SK-N-SH (cell line): ENCODE results near the gene ZXDC. TPM values are rescaled to one million over a fixed set of nuclear protein-coding genes. Genes with fewer than 3 reads are reported as not detected.

ENCODE experiments used
- CTCF ChIA-PET: fragments of 300-600, 350-600 bp; formaldehyde crosslinking; extraction: SDS; loops from one replicate; lab custom pipeline; 2021; lab: Yijun Ruan, JAX
- POLR2A ChIA-PET: fragments of 350-600 bp; sonication (Branson Sonifier 250); formaldehyde crosslinking; extraction: SDS; loops from one replicate; lab custom pipeline; 2020; ENCODE audit warnings: antibody characterized with exemption, inconsistent platforms; lab: Yijun Ruan, JAX
- DNase-seq: peaks from one replicate; pipeline ENCODE4 v3.0.0; 2012
- H2AFZ ChIP-seq: fragments of 200-600 bp; sonication (generic); 2 replicates; pipeline ENCODE4 v1.8.1; 2016; ENCODE audit warnings: antibody characterized with exemption, mild to moderate bottlenecking, low read depth
- H3F3A ChIP-seq: fragments of 200-600 bp; sonication (generic); replicated peaks from 2 replicates; pipeline ENCODE3; 2016; ENCODE audit warnings: antibody characterized with exemption, mild to moderate bottlenecking; ENCODE audit not compliant: insufficient read depth
- H3K27ac ChIP-seq, 2 experiments: fragments of 200-500 bp in 1 of 2; fragments of 200-600 bp in 1 of 2; sonication (Bioruptor generic) in 1 of 2; sonication (generic), shearing (Covaris generic) in 1 of 2; 2 replicates each; pipeline versions ENCODE4 v1.5.1 to v1.6.1; 2014 to 2016; ENCODE audit warnings: low read depth in 2 of 2, inconsistent platforms in 1 of 2, low read length in 1 of 2, mild to moderate bottlenecking in 1 of 2, mixed read lengths in 1 of 2
- H3K27me3 ChIP-seq: fragments of 200-600 bp; sonication (generic), shearing (Covaris generic); 2 replicates; pipeline ENCODE4 v1.6.1; 2016; ENCODE audit warnings: mixed run types; ENCODE audit not compliant: insufficient read depth
- H3K36me3 ChIP-seq, 2 experiments: fragments of 200-500 bp in 1 of 2; fragments of 200-600 bp in 1 of 2; sonication (Bioruptor generic) in 1 of 2; sonication (generic) in 1 of 2; replicated peaks in 1 of 2; 2 replicates each; pipeline versions ENCODE3 to v1.5.1; 2014 to 2016; ENCODE audit warnings: low read length in 1 of 2, mild to moderate bottlenecking in 1 of 2; ENCODE audit not compliant: insufficient read depth in 2 of 2, control insufficient read depth in 1 of 2
- H3K4me1 ChIP-seq, 2 experiments: fragments of 200-500 bp in 1 of 2; fragments of 200-600 bp in 1 of 2; sonication (Bioruptor generic) in 1 of 2; sonication (generic), shearing (Covaris generic) in 1 of 2; 2 replicates each; pipeline versions ENCODE4 v1.5.1 to v1.6.1; 2014 to 2016; ENCODE audit warnings: low read depth in 1 of 2, low read length in 1 of 2, mixed run types in 1 of 2; ENCODE audit not compliant: insufficient read depth in 2 of 2, control insufficient read depth in 1 of 2
- H3K4me2 ChIP-seq: fragments of 200-600 bp; sonication (generic), shearing (Covaris generic); 2 replicates; pipeline ENCODE4 v1.6.1; 2017; ENCODE audit warnings: mixed run types
- H3K4me3 ChIP-seq, 2 experiments: fragments of 200-500 bp in 1 of 2; fragments of 200-600 bp in 1 of 2; sonication (Bioruptor generic) in 1 of 2; sonication (generic), shearing (Covaris generic) in 1 of 2; 2 replicates each; pipeline versions ENCODE4 v1.5.1 to v1.8.1; 2014 to 2016; ENCODE audit warnings: low read depth in 2 of 2, inconsistent platforms in 1 of 2, low read length in 1 of 2, mild to moderate bottlenecking in 1 of 2, mixed read lengths in 1 of 2, moderate library complexity in 1 of 2
- H3K79me2 ChIP-seq: fragments of 200-600 bp; sonication (generic); 2 replicates; pipeline ENCODE4 v1.8.1; 2017; ENCODE audit warnings: mild to moderate bottlenecking; ENCODE audit not compliant: insufficient read depth
- H3K9ac ChIP-seq: fragments of 200-600 bp; sonication (generic); 2 replicates; pipeline ENCODE4 v1.6.1; 2017; ENCODE audit warnings: mixed run types
- H3K9me2 ChIP-seq: fragments of 200-600 bp; sonication (generic); 2 replicates; pipeline ENCODE4 v1.6.1; 2017; ENCODE audit warnings: mixed run types
- H3K9me3 ChIP-seq: fragments of 200-600 bp; sonication (generic); 2 replicates; pipeline ENCODE4 v1.6.1; 2017; ENCODE audit warnings: mixed run types, mild to moderate bottlenecking, moderate library complexity
- H4K20me1 ChIP-seq: fragments of 200-600 bp; sonication (generic); 2 replicates; pipeline ENCODE4 v1.6.1; 2017; ENCODE audit warnings: mild to moderate bottlenecking, mixed run types; ENCODE audit not compliant: insufficient read depth
- CTCF ChIP-seq: fragments of 200-600 bp; sonication (generic); IDR thresholded peaks from 2 replicates; pipeline ENCODE4 v1.6.1; 2017; ENCODE audit warnings: antibody characterized with exemption, mild to moderate bottlenecking, moderate library complexity
- ELF1 ChIP-seq: IDR thresholded peaks from 2 replicates; pipeline ENCODE4 v1.4.0; 2012
- EZH2phosphoT487 ChIP-seq: fragments of 200-600 bp; sonication (generic); IDR thresholded peaks from 2 replicates; pipeline ENCODE4 v1.6.1; 2017; ENCODE audit warnings: low read depth, mixed run types, mild to moderate bottlenecking, antibody characterized with exemption, moderate library complexity, borderline replicate concordance
- FOSL2 ChIP-seq: IDR thresholded peaks from 2 replicates; pipeline ENCODE4 v1.4.0; 2012; ENCODE audit warnings: low read depth, mild to moderate bottlenecking, moderate library complexity, borderline replicate concordance
- FOXM1 ChIP-seq: IDR thresholded peaks from 2 replicates; pipeline ENCODE4 v1.4.0; 2012; ENCODE audit warnings: low read depth, mild to moderate bottlenecking
- MAX ChIP-seq: IDR thresholded peaks from 2 replicates; pipeline ENCODE4 v1.4.0; 2012; ENCODE audit warnings: low read depth
- MXI1 ChIP-seq: IDR thresholded peaks from 2 replicates; pipeline ENCODE4 v1.6.1; 2012; ENCODE audit warnings: mild to moderate bottlenecking, low read depth, low read length, improper control_type of control experiment
- NRF1 ChIP-seq: IDR thresholded peaks from 2 replicates; pipeline ENCODE4 v1.6.1; 2012; ENCODE audit warnings: low read depth, mild to moderate bottlenecking, low read length
- POLR2AphosphoS5 ChIP-seq: IDR thresholded peaks from 2 replicates; pipeline ENCODE4 v1.6.1; 2012; ENCODE audit warnings: low read depth, low read length
- RAD21 ChIP-seq: IDR thresholded peaks from 2 replicates; pipeline ENCODE4 v1.6.1; 2012; ENCODE audit warnings: mild to moderate bottlenecking, low read length
- RCOR1 ChIP-seq: fragments of 150-350 bp; IDR thresholded peaks from 2 replicates; pipeline ENCODE4 v1.6.1; 2017; ENCODE audit warnings: antibody characterized with exemption, low read length
- REST ChIP-seq: IDR thresholded peaks from 2 replicates; pipeline ENCODE4 v1.6.1; 2012; ENCODE audit warnings: mild to moderate bottlenecking, low read depth, low read length, moderate library complexity
- SMC3 ChIP-seq: IDR thresholded peaks from 2 replicates; pipeline ENCODE4 v1.6.1; 2012; ENCODE audit warnings: low read depth, low read length, improper control_type of control experiment
- TCF12 ChIP-seq: IDR thresholded peaks from 2 replicates; pipeline ENCODE4 v1.4.0; 2012
- USF1 ChIP-seq: IDR thresholded peaks from 2 replicates; pipeline ENCODE4 v1.4.0; 2012; ENCODE audit warnings: low read depth, borderline replicate concordance
- YY1 ChIP-seq: IDR thresholded peaks from 2 replicates; pipeline ENCODE4 v1.4.0; 2012; ENCODE audit warnings: low read depth, mild to moderate bottlenecking
- WGBS: methylation state at CpG from one replicate; pipeline ENCODE4 v1.1.6; 2017; ENCODE audit warnings: low lambda C conversion rate; 5-methylcytosine and 5-hydroxymethylcytosine counted together
- polyA plus RNA-seq, 3 experiments: library from polyadenylated mRNA; depleted of rRNA; stranded (reverse); fragments of >200 nt; gene quantifications; 2 replicates each; pipeline ENCODE4 v1.2.3, GENCODE V29; 2012

Gene ZXDC
- polyA plus RNA-seq, 1 of the 3 experiments (the other 2 are of a cell fraction), result 8.5 TPM

- TF ChIP-seq CTCF, result no peak
- TF ChIP-seq RAD21, result 0 out of 2 replicates have a peak, but pooled peaks have one; percentile 24
- no peak for TF ChIP-seq TCF12
- peak; percentile 74; the same call in 1 of the 2 replicates for TF ChIP-seq MXI1
- TF ChIP-seq FOXM1, result no peak
- no peak for TF ChIP-seq FOSL2
- TF ChIP-seq NRF1, result no peak
- TF ChIP-seq ELF1, result no peak
- TF ChIP-seq EZH2phosphoT487, result no peak
- no peak for TF ChIP-seq SMC3
- TF ChIP-seq, all 33 proteins: peak for 6
Observed at GRCh38 chr3:126391631-126392030, 84.1 kb downstream of the ZXDC start (continued).

- no peaks in the 10 kb centered on the region for H3K27me3 ChIP-seq
- no peak overlapping the region for H3K4me2 ChIP-seq
- POLR2A ChIA-PET, result no interaction called here
- 29% methylated on average over 4 of the region's 4 CpGs for WGBS
- CTCF ChIA-PET, result interaction anchor here (0.7 to 7.1 kb wide), 14 partner anchors 8 to 267 kb away, joined by 3 to 79 read pairs (median 4); partner anchors contain the start of gene ZXDC
- TF ChIP-seq CTCF, result no peak
- no peak for TF ChIP-seq RAD21
- no peak for TF ChIP-seq USF1
- TF ChIP-seq REST, result no peak
- TF ChIP-seq FOXM1, result no peak
- TF ChIP-seq MAX, result no peak
- TF ChIP-seq YY1, result no peak
- no peak for TF ChIP-seq POLR2AphosphoS5
- no peak for TF ChIP-seq EZH2phosphoT487
- TF ChIP-seq SMC3, result no peak
- TF ChIP-seq NRF1, result no peak
- no peak for TF ChIP-seq ELF1
- TF ChIP-seq RCOR1, result no peak
- no peak for TF ChIP-seq MXI1
- TF ChIP-seq, all 33 proteins: peak for 0
- Histone ChIP-seq H2AFZ (no peak overlapping the region), H4K20me1 (no peaks in the 10 kb centered on the region), H3K4me1 (peaks cover 0 to 25% of the 10 kb centered on the region in 2 experiments; a peak in 2 of 4 replicates), H3K79me2 (no peaks in the 10 kb centered on the region), H3K9ac (no peak overlapping the region), H3K27ac (no peak overlapping the region), H3F3A (no peaks in the 10 kb centered on the region), H3K4me3 (no peak overlapping the region), H3K9me2 (no peaks in the 10 kb centered on the region), H3K36me3 (no peaks in the 10 kb centered on the region), H3K9me3 (no peaks in the 10 kb centered on the region)
- no peak for DNase-seq
Observed at GRCh38 chr3:126390751-126391150, 84.9 kb downstream of the ZXDC start.
